ENCODE results near the gene SLC17A9. TPM values are rescaled to one million over a fixed set of nuclear protein-coding genes. Genes with fewer than 3 reads are reported as not detected.

Gene SLC17A9
- total and polyA plus RNA-seq, 2 experiments from 2014 or later = 32.0 to 39.3 TPM

DNA sequence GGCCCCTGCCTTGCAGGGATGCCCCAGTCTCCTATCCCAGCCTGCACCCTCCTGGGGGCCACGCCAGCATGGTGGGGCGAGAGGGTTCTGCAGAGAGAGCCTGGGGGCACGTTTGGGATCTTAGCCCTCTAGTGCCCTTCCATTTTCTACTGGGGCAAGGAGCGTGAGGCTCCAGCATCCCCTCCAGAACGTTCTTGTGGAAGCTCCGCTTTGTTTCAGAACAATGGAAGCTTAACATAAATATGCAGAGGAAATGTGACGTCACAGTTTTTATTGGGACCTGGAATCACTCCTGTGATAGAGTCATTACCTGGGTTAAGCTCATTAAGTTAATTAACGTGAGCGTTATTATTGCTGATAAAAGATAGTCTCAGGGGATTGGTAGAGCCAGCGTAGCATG is 34.6 kb downstream of the SLC17A9 start:
- H3K27me3 Mint-ChIP-seq (ENCODE audit: insufficient read depth, low read depth, poor library complexity) = peaks cover 18% of the 10 kb centered on the region
- ATAC-seq = no peak
- Histone ChIP-seq H4K20me1 (replicated peaks; ENCODE audit: insufficient read depth) (no peaks in the 10 kb centered on the region), H3F3A (replicated peaks; ENCODE audit: low read depth) (0 out of 2 replicates have a peak, but pooled peaks cover 2% of the 10 kb centered on the region), H2AFZ (peak overlapping the region; percentile 92), H3K36me3 (ENCODE audit: insufficient read depth) (no peaks in the 10 kb centered on the region), H3K4me1 (ENCODE audit: insufficient read depth) (peaks cover 14% of the 10 kb centered on the region), H3K27me3 (ENCODE audit: insufficient read depth) (no peaks in the 10 kb centered on the region), H3K9me2 (ENCODE audit: insufficient read depth) (no peaks in the 10 kb centered on the region), H3K4me3 (no peak overlapping the region), H3K79me2 (replicated peaks; ENCODE audit: insufficient read depth) (no peaks in the 10 kb centered on the region), H3K4me2 (peak overlapping the region; percentile 51), H3K27ac (ENCODE audit: low read depth) (no peak overlapping the region)
- no peak for DNase-seq (ENCODE audit: low spot score)
- peaks cover 31% of the 10 kb centered on the region for H3K4me1 Mint-ChIP-seq
- TF ChIP-seq ZNF331 (CRISPR knock-in tag; IDR thresholded peaks at IDR 0.05; ENCODE audit: low read depth) (no peak), STAT1 (IDR thresholded peaks at IDR 0.05; ENCODE audit: unreplicated experiment) (no peak), EZH2phosphoT487 (IDR thresholded peaks at IDR 0.05; ENCODE audit: unreplicated experiment) (no peak), CREB1 (CRISPR knock-in tag; IDR thresholded peaks at IDR 0.05; ENCODE audit: low read depth) (peak; percentile 90)
- TF ChIP-seq, protein P1, sequence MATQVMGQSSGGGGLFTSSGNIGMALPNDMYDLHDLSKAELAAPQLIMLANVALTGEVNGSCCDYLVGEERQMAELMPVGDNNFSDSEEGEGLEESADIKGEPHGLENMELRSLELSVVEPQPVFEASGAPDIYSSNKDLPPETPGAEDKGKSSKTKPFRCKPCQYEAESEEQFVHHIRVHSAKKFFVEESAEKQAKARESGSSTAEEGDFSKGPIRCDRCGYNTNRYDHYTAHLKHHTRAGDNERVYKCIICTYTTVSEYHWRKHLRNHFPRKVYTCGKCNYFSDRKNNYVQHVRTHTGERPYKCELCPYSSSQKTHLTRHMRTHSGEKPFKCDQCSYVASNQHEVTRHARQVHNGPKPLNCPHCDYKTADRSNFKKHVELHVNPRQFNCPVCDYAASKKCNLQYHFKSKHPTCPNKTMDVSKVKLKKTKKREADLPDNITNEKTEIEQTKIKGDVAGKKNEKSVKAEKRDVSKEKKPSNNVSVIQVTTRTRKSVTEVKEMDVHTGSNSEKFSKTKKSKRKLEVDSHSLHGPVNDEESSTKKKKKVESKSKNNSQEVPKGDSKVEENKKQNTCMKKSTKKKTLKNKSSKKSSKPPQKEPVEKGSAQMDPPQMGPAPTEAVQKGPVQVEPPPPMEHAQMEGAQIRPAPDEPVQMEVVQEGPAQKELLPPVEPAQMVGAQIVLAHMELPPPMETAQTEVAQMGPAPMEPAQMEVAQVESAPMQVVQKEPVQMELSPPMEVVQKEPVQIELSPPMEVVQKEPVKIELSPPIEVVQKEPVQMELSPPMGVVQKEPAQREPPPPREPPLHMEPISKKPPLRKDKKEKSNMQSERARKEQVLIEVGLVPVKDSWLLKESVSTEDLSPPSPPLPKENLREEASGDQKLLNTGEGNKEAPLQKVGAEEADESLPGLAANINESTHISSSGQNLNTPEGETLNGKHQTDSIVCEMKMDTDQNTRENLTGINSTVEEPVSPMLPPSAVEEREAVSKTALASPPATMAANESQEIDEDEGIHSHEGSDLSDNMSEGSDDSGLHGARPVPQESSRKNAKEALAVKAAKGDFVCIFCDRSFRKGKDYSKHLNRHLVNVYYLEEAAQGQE (IDR thresholded peaks at IDR 0.05; ENCODE audit: unreplicated experiment) = no peak
- no peak overlapping the region for H3K4me3 Mint-ChIP-seq
- no peak overlapping the region for H3K27ac Mint-ChIP-seq
- no peaks in the 10 kb centered on the region for H3K36me3 Mint-ChIP-seq (ENCODE audit: low read depth)
- H3K9me3 Mint-ChIP-seq = no peaks in the 10 kb centered on the region

DNA sequence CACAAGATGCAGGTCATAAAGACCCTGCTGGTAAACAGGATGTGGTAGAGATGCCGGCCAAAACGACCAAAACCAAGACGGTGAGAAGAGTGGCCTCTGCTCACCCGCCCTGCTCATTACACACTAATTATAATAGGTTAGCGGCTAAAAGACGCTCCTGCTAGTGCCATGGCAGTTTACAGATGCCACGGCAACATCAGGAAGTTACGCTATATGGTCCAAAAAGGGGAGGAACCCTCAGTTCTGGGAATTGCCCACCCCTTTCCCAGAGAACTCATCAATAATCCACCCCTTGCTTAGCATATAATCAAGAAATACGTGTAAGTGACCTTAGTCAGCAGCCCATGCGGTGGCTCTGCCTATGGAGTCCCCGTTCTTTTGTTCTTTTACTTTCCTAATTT is 36.7 kb downstream of the SLC17A9 start:
- Histone ChIP-seq H3K4me2 (no peak overlapping the region), H3K9me2 (ENCODE audit: insufficient read depth) (no peaks in the 10 kb centered on the region), H4K20me1 (replicated peaks; ENCODE audit: insufficient read depth) (no peaks in the 10 kb centered on the region), H3K36me3 (ENCODE audit: insufficient read depth) (no peaks in the 10 kb centered on the region), H3K79me2 (replicated peaks; ENCODE audit: insufficient read depth) (no peaks in the 10 kb centered on the region), H3K4me1 (ENCODE audit: insufficient read depth) (peaks cover 7% of the 10 kb centered on the region), H2AFZ (no peak overlapping the region), H3F3A (replicated peaks; ENCODE audit: low read depth) (0 out of 2 replicates have a peak, but pooled peaks cover 7% of the 10 kb centered on the region), H3K27me3 (ENCODE audit: insufficient read depth) (no peaks in the 10 kb centered on the region), H3K27ac (ENCODE audit: low read depth) (no peak overlapping the region), H3K4me3 (no peak overlapping the region)
- peaks cover 16% of the 10 kb centered on the region for H3K27me3 Mint-ChIP-seq (ENCODE audit: insufficient read depth, low read depth, poor library complexity)
- no peaks in the 10 kb centered on the region for H3K9me3 Mint-ChIP-seq
- TF ChIP-seq EZH2phosphoT487 (IDR thresholded peaks at IDR 0.05; ENCODE audit: unreplicated experiment) (no peak), JUNB (IDR thresholded peaks at IDR 0.05; ENCODE audit: unreplicated experiment) (no peak)
- TF ChIP-seq, protein P1 (IDR thresholded peaks at IDR 0.05; ENCODE audit: unreplicated experiment) = no peak
- TF ChIP-seq, protein P2, sequence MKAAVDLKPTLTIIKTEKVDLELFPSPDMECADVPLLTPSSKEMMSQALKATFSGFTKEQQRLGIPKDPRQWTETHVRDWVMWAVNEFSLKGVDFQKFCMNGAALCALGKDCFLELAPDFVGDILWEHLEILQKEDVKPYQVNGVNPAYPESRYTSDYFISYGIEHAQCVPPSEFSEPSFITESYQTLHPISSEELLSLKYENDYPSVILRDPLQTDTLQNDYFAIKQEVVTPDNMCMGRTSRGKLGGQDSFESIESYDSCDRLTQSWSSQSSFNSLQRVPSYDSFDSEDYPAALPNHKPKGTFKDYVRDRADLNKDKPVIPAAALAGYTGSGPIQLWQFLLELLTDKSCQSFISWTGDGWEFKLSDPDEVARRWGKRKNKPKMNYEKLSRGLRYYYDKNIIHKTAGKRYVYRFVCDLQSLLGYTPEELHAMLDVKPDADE (IDR thresholded peaks at IDR 0.05) = no peak
- H3K27ac Mint-ChIP-seq = no peak overlapping the region
- peaks cover 17% of the 10 kb centered on the region for H3K4me1 Mint-ChIP-seq
- no peaks in the 10 kb centered on the region for H3K36me3 Mint-ChIP-seq (ENCODE audit: low read depth)
- no peak for DNase-seq (ENCODE audit: low spot score)
- ATAC-seq = no peak
- H3K4me3 Mint-ChIP-seq = no peak overlapping the region
